ENCODE data around the gene TBC1D19.

DNA sequence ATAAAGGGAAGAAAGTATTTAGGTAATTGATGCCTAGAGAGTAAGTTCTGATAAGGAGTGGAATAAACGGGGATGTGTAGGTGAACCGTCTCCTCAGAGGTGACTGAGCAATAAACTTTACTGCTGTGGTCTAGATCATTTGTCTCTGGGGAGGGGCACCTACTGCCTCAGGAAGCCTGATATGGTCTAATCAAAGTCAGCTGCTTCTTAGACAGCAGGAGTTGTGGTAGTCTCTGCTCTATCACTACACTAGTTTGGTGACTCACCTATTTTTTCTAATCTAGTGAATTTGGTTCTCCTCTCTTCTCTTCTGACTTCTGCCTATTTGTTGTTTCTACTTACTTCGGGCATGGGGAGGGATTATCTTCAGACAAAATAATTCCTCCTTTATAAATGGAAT lies 181.6 kb downstream of the TBC1D19 start:
- TF ChIP-seq, protein P1, sequence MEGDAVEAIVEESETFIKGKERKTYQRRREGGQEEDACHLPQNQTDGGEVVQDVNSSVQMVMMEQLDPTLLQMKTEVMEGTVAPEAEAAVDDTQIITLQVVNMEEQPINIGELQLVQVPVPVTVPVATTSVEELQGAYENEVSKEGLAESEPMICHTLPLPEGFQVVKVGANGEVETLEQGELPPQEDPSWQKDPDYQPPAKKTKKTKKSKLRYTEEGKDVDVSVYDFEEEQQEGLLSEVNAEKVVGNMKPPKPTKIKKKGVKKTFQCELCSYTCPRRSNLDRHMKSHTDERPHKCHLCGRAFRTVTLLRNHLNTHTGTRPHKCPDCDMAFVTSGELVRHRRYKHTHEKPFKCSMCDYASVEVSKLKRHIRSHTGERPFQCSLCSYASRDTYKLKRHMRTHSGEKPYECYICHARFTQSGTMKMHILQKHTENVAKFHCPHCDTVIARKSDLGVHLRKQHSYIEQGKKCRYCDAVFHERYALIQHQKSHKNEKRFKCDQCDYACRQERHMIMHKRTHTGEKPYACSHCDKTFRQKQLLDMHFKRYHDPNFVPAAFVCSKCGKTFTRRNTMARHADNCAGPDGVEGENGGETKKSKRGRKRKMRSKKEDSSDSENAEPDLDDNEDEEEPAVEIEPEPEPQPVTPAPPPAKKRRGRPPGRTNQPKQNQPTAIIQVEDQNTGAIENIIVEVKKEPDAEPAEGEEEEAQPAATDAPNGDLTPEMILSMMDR (IDR thresholded peaks at IDR 0.05; ENCODE audit: low read depth, low read length) = no peak
- no peak for TF ChIP-seq EZH2phosphoT487 (IDR thresholded peaks at IDR 0.05; ENCODE audit: low read depth)

Data from OCI-LY3 (cell line).